Esophagus squamous epithelium (tissue), 5 donors: ENCODE results near the gene FAM110D. TPM values are rescaled to one million over a fixed set of nuclear protein-coding genes. Genes with fewer than 3 reads are reported as not detected.

Experiments used
- DNase-seq: peaks from one replicate; lab custom pipeline; 2025; lab: John Stamatoyannopoulos, UW
- H3K27ac ChIP-seq, 4 donors: fragments of 200-600 bp; sonication (generic); one replicate each; pipeline ENCODE4 v1.5.1; 2016 to 2019; ENCODE audit warnings: mild to moderate bottlenecking in 1 of 4
- H3K27me3 ChIP-seq, 4 donors: fragments of 200-600 bp; sonication (generic); 1 replicate in 3 of 4; 2 replicates in 1 of 4; pipeline versions ENCODE4 v1.5.1 to v1.6.0; 2017 to 2021; ENCODE audit warnings: antibody characterized with exemption in 1 of 4
- H3K36me3 ChIP-seq, 3 donors: fragments of 200-600 bp; sonication (generic); one replicate each; pipeline ENCODE4 v1.5.1; 2016 to 2019
- H3K4me1 ChIP-seq, 3 donors: fragments of 200-600 bp; sonication (generic); one replicate each; pipeline ENCODE4 v1.5.1; 2017 to 2019
- H3K4me3 ChIP-seq, 4 donors: fragments of 200-600 bp; sonication (generic); 1 replicate in 3 of 4; 2 replicates in 1 of 4; pipeline ENCODE4 v1.5.1; 2016 to 2019; ENCODE audit warnings: mild to moderate bottlenecking in 2 of 4, moderate library complexity in 1 of 4
- H3K9me3 ChIP-seq, 3 donors: fragments of 200-600 bp; sonication (generic); one replicate each; pipeline ENCODE4 v1.5.1; 2016 to 2019
- CTCF ChIP-seq, 6 experiments: fragments of 450-650 bp in 4 of 6; fragments of 200-600 bp in 2 of 6; sonication (generic) in 2 of 6; IDR thresholded peaks; one replicate each; pipeline ENCODE4 v1.5.1; 2016 to 2019; ENCODE audit warnings: antibody characterized with exemption in 6 of 6, mild to moderate bottlenecking in 4 of 6, moderate library complexity in 4 of 6
- POLR2A ChIP-seq, 4 donors: fragments of 450-650 bp; IDR thresholded peaks; one replicate each; pipeline ENCODE4 v1.6.1; 2017; ENCODE audit warnings: antibody characterized with exemption in 4 of 4, mild to moderate bottlenecking in 4 of 4, moderate library complexity in 3 of 4
- WGBS, 2 donors: methylation state at CpG; one replicate each; pipeline ENCODE4 v1.1.5; 2018; 5-methylcytosine and 5-hydroxymethylcytosine counted together
- intact Hi-C: fragments of 100-400 bp; cut with DNase I; formaldehyde crosslinking; loops from one replicate; pipeline ENCODE4 v1.15.0; 2022
- total RNA-seq, 4 donors: library from RNA; depleted of rRNA; stranded (reverse); fragments of >200 nt; gene quantifications; one replicate each; pipeline ENCODE4 v1.1.0, GENCODE V29; 2016
- donor health status: DM: yes; HTN: yes; CAD: no.

The FAM110D gene
- total RNA-seq, 4 donors from 2014 or later: 0.23 to 5.1 (median 2.0) TPM

GRCh38 chr1:26197301-26197700, 38.4 kb downstream of the FAM110D start:
- Histone ChIP-seq H3K4me3 (no peak overlapping the region), H3K36me3 (no peaks in the 10 kb centered on the region), H3K27me3 (peaks cover 0 to 27% (median 0%) of the 10 kb centered on the region in 4 donors), H3K27ac (no peak overlapping the region), H3K9me3 (no peaks in the 10 kb centered on the region), H3K4me1 (peaks cover 0 to 14% (median 0%) of the 10 kb centered on the region in 3 donors)
- intact Hi-C loops: no loop called here
- DNase-seq: no peak
- TF ChIP-seq POLR2A (IDR thresholded peaks at IDR 0.05) (no peak), CTCF (IDR thresholded peaks at IDR 0.05) (no peak)
- WGBS, 2 donors: 84 to 100% methylated on average over 2 to 3 of the region's 3 CpGs

- TF ChIP-seq POLR2A (IDR thresholded peaks at IDR 0.05) (no peak), CTCF (IDR thresholded peaks at IDR 0.05) (no peak)
- Histone ChIP-seq H3K9me3 (no peaks in the 10 kb centered on the region), H3K27ac (no peak overlapping the region), H3K4me3 (no peak overlapping the region), H3K4me1 (peaks cover 0 to 14% (median 0%) of the 10 kb centered on the region in 3 donors), H3K27me3 (peaks cover 0 to 31% (median 0%) of the 10 kb centered on the region in 4 donors), H3K36me3 (no peaks in the 10 kb centered on the region)
- intact Hi-C loops: no loop called here
- no peak for DNase-seq
- WGBS, 2 donors: 78 to 82% methylated on average over 11 of the region's 11 CpGs
These were observed 38.9 kb downstream of the FAM110D start for GRCh38 chr1:26197813-26198212.

- no peak for DNase-seq
- no peaks in the 10 kb centered on the region for H3K9me3 ChIP-seq
- H3K4me3 ChIP-seq: no peak overlapping the region
- intact Hi-C loops: no loop called here
- TF ChIP-seq CTCF (IDR thresholded peaks at IDR 0.05) (no peak), POLR2A (IDR thresholded peaks at IDR 0.05) (no peak)
- H3K27me3 ChIP-seq: peaks cover 0 to 48% (median 0%) of the 10 kb centered on the region in 4 donors
- WGBS, 2 donors: 90 to 93% methylated on average over 4 to 5 of the region's 5 CpGs
- H3K36me3 ChIP-seq: no peaks in the 10 kb centered on the region
- no peak overlapping the region for H3K27ac ChIP-seq
- peaks cover 0 to 14% (median 0%) of the 10 kb centered on the region in 3 donors for H3K4me1 ChIP-seq
These were observed 41.5 kb downstream of the FAM110D start for GRCh38 chr1:26200413-26200812.

GRCh38 chr1:26203642-26204318, 44.9 kb downstream of the FAM110D start:
- H3K9me3 ChIP-seq: no peaks in the 10 kb centered on the region
- no peak overlapping the region for H3K27ac ChIP-seq
- peaks cover 0 to 32% (median 0%) of the 10 kb centered on the region in 4 donors for H3K27me3 ChIP-seq
- 51 to 67% methylated on average over 4 to 9 of the region's 9 CpGs for WGBS, 2 donors
- DNase-seq: no peak
- no peaks in the 10 kb centered on the region for H3K36me3 ChIP-seq
- H3K4me1 ChIP-seq: peaks cover 0 to 14% (median 0%) of the 10 kb centered on the region in 3 donors
- TF ChIP-seq POLR2A (IDR thresholded peaks at IDR 0.05) (no peak), CTCF (IDR thresholded peaks at IDR 0.05) (no peak)
- intact Hi-C loops: no loop called here
- no peak overlapping the region for H3K4me3 ChIP-seq

- H3K9me3 ChIP-seq: no peaks in the 10 kb centered on the region
- H3K27me3 ChIP-seq: no peaks in the 10 kb centered on the region
- H3K4me3 ChIP-seq: no peak overlapping the region
- DNase-seq: no peak
- WGBS, 2 donors: 79 to 82% methylated on average over 5 of the region's 5 CpGs
- no peak for TF ChIP-seq CTCF (IDR thresholded peaks at IDR 0.05)
- TF ChIP-seq POLR2A (IDR thresholded peaks at IDR 0.05): no peak
- H3K27ac ChIP-seq: no peak overlapping the region
- H3K4me1 ChIP-seq: no peaks in the 10 kb centered on the region
- no peaks in the 10 kb centered on the region for H3K36me3 ChIP-seq
- intact Hi-C loops: no loop called here
These were observed 51.4 kb downstream of the FAM110D start for GRCh38 chr1:26210147-26210870.
